ENCODE results near the gene LPCAT1.

DNA sequence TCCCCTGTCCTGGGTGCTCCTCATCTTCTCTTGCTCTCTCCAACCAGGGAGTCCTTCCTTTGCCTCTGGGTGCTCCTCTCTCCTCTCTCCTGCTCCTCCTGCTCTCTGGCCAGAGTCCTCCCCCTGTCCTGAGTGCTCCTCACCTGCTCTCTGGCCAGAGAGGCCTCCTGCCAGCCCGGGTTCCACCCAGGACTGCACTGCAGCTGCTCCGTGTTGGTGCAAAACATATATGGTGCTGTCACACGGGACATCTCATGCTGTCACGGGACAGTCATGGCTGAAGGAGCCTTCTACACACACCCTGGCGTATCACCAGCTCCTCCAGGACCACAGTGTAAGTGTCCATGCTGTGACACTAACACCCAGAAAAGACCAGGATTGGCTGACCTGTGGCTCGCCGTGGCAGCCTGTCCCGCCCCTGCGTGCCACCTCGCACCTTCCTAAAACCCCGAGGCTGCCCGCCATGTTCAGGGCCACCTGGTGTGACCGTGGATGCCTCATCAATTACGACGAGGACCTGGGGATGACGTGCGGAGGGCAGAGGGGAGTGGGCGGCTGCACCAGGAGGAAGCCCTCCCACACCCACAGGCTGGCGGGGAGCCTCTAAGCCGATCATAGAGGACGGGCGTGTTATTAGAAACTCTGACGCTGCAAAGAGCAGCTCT is 50.7 kb downstream of the LPCAT1 start:
- TF ChIP-seq, protein P1, sequence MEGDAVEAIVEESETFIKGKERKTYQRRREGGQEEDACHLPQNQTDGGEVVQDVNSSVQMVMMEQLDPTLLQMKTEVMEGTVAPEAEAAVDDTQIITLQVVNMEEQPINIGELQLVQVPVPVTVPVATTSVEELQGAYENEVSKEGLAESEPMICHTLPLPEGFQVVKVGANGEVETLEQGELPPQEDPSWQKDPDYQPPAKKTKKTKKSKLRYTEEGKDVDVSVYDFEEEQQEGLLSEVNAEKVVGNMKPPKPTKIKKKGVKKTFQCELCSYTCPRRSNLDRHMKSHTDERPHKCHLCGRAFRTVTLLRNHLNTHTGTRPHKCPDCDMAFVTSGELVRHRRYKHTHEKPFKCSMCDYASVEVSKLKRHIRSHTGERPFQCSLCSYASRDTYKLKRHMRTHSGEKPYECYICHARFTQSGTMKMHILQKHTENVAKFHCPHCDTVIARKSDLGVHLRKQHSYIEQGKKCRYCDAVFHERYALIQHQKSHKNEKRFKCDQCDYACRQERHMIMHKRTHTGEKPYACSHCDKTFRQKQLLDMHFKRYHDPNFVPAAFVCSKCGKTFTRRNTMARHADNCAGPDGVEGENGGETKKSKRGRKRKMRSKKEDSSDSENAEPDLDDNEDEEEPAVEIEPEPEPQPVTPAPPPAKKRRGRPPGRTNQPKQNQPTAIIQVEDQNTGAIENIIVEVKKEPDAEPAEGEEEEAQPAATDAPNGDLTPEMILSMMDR (IDR thresholded peaks at IDR 0.05 in 2 of 3, conservative IDR thresholded peaks at IDR 0.05 in 1 of 3; ENCODE audit: borderline replicate concordance in 1 of 3, insufficient read depth in 1 of 3, low read depth in 2 of 3, low read length in 2 of 3): no peak
- TF ChIP-seq EZH2 (IDR thresholded peaks at IDR 0.05): no peak
- TF ChIP-seq ZNF274 (IDR thresholded peaks at IDR 0.05; ENCODE audit: low read depth, low read length): no peak
- TF ChIP-seq, protein P2, sequence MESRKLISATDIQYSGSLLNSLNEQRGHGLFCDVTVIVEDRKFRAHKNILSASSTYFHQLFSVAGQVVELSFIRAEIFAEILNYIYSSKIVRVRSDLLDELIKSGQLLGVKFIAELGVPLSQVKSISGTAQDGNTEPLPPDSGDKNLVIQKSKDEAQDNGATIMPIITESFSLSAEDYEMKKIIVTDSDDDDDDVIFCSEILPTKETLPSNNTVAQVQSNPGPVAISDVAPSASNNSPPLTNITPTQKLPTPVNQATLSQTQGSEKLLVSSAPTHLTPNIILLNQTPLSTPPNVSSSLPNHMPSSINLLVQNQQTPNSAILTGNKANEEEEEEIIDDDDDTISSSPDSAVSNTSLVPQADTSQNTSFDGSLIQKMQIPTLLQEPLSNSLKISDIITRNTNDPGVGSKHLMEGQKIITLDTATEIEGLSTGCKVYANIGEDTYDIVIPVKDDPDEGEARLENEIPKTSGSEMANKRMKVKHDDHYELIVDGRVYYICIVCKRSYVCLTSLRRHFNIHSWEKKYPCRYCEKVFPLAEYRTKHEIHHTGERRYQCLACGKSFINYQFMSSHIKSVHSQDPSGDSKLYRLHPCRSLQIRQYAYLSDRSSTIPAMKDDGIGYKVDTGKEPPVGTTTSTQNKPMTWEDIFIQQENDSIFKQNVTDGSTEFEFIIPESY (IDR thresholded peaks at IDR 0.05; ENCODE audit: extremely low read depth, insufficient replicate concordance, low read length): no peak
- no peak for TF ChIP-seq RAD21 (IDR thresholded peaks at IDR 0.05; ENCODE audit: low read depth)
- no peak for TF ChIP-seq ELF1 (IDR thresholded peaks at IDR 0.05; ENCODE audit: borderline replicate concordance, low read depth)

All from HCT116 (cell line).